Suprapubic skin (tissue), 4 donors: ENCODE measurements around the gene SLC9A9. TPM values are rescaled to one million over a fixed set of nuclear protein-coding genes. Genes with fewer than 3 reads are reported as not detected.

Experiments used
- DNase-seq, 2 donors: peaks; one replicate each; pipeline ENCODE4 v3.0.0-alpha.2; 2019; ENCODE audit warnings: low spot score in 2 of 2
- H3K27ac ChIP-seq: fragments of 200-600 bp; sonication (generic); one replicate; pipeline ENCODE4 v1.5.1; 2019
- H3K27me3 ChIP-seq: fragments of 200-600 bp; sonication (generic); one replicate; pipeline ENCODE4 v1.5.1; 2019
- H3K36me3 ChIP-seq: fragments of 200-600 bp; sonication (generic); one replicate; pipeline ENCODE4 v1.5.1; 2019
- H3K4me1 ChIP-seq: fragments of 200-600 bp; sonication (generic); one replicate; pipeline ENCODE4 v1.5.1; 2019
- H3K4me3 ChIP-seq: fragments of 200-600 bp; sonication (generic); one replicate; pipeline ENCODE4 v1.5.1; 2019; ENCODE audit warnings: mild to moderate bottlenecking
- H3K9me3 ChIP-seq: fragments of 200-600 bp; sonication (generic); one replicate; pipeline ENCODE4 v1.5.1; 2019
- CTCF ChIP-seq, 2 donors: fragments of 200-600 bp in 1 of 2; fragments of 450-650 bp in 1 of 2; sonication (generic) in 1 of 2; IDR thresholded peaks; one replicate each; pipeline ENCODE4 v1.5.1; 2016 to 2019; ENCODE audit warnings: antibody characterized with exemption in 2 of 2, mild to moderate bottlenecking in 1 of 2, moderate library complexity in 1 of 2
- EP300 ChIP-seq: sonication (generic); formaldehyde crosslinking; IDR thresholded peaks from one replicate; pipeline ENCODE4 v1.6.1; 2017; ENCODE audit warnings: antibody characterized with exemption
- POLR2A ChIP-seq, 2 donors: fragments of 450-650 bp; IDR thresholded peaks; one replicate each; pipeline ENCODE4 v1.6.1; 2017; ENCODE audit warnings: antibody characterized with exemption in 2 of 2, mild to moderate bottlenecking in 2 of 2, moderate library complexity in 2 of 2
- POLR2AphosphoS5 ChIP-seq, 3 donors: sonication (generic); formaldehyde crosslinking; IDR thresholded peaks; one replicate each; pipeline ENCODE4 v1.6.1; 2017; ENCODE audit warnings: antibody characterized with exemption in 3 of 3
- WGBS: methylation state at CpG from one replicate; pipeline ENCODE4 v1.1.5; 2018; 5-methylcytosine and 5-hydroxymethylcytosine counted together
- total RNA-seq, 4 donors: library from RNA; depleted of rRNA; stranded (reverse); fragments of >200 nt; gene quantifications; one replicate each; pipeline ENCODE4 v1.1.0, GENCODE V29; 2016

SLC9A9 gene
- total RNA-seq, 4 donors from 2014 or later: 16.6 to 51.0 (median 30.0) TPM

- DNase-seq: no peak
- 97% methylated on average over 1 of the region's 1 CpG for WGBS
- Histone ChIP-seq H3K4me3 (no peak overlapping the region), H3K27ac (no peak overlapping the region), H3K4me1 (no peaks in the 10 kb centered on the region), H3K27me3 (no peaks in the 10 kb centered on the region), H3K36me3 (no peaks in the 10 kb centered on the region), H3K9me3 (no peaks in the 10 kb centered on the region)
- TF ChIP-seq POLR2AphosphoS5 (IDR thresholded peaks at IDR 0.05): no peak
- TF ChIP-seq EP300: no peak
- no peak for TF ChIP-seq CTCF (IDR thresholded peaks at IDR 0.05)
- no peak for TF ChIP-seq POLR2A (IDR thresholded peaks at IDR 0.05)
Observed at GRCh38 chr3:143510601-143511000, 337.7 kb downstream of the SLC9A9 start.

GRCh38 chr3:143507735-143508580 is 340.3 kb downstream of the SLC9A9 start:
- Histone ChIP-seq H3K36me3 (no peaks in the 10 kb centered on the region), H3K27me3 (no peaks in the 10 kb centered on the region), H3K4me1 (no peaks in the 10 kb centered on the region), H3K27ac (no peak overlapping the region), H3K4me3 (no peak overlapping the region), H3K9me3 (no peaks in the 10 kb centered on the region)
- WGBS: 76% methylated on average over 3 of the region's 3 CpGs
- DNase-seq: no peak
- no peak for TF ChIP-seq EP300
- TF ChIP-seq POLR2AphosphoS5 (IDR thresholded peaks at IDR 0.05): no peak
- TF ChIP-seq CTCF (IDR thresholded peaks at IDR 0.05): no peak
- TF ChIP-seq POLR2A (IDR thresholded peaks at IDR 0.05): no peak

GRCh38 chr3:143506190-143506589 is 342.1 kb downstream of the SLC9A9 start:
- no peak for DNase-seq
- Histone ChIP-seq H3K9me3 (no peaks in the 10 kb centered on the region), H3K4me3 (no peak overlapping the region), H3K4me1 (no peaks in the 10 kb centered on the region), H3K27me3 (no peaks in the 10 kb centered on the region), H3K36me3 (no peaks in the 10 kb centered on the region), H3K27ac (no peak overlapping the region)
- TF ChIP-seq EP300 (no peak), POLR2AphosphoS5 (IDR thresholded peaks at IDR 0.05) (no peak), CTCF (IDR thresholded peaks at IDR 0.05) (no peak), POLR2A (IDR thresholded peaks at IDR 0.05) (no peak)

DNA sequence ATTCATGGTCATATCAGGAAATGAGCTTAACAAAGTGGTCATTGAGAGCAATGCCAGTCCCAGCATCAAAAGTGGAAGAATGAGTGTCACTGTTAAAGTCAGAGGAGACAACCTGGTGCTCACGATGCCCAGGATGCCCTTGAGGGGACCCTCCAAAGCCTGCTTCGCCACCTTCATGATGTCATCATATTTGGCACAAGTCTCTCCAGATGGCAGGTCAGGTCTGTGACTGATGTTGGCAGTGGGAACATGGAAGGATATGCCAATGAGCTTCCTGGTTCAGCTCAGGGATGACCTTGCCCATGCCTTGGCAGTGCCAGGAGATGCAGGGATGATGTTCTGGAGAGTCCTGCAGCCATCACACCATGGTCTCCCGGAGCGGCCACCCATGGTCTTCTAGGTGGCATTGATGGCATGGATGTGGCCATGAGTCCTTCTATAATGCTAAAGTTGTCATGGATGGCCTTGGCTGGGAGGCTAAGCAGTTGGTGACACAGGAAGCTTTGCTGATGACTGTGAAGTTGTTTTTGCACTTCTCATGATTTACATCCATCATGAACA is 344.9 kb downstream of the SLC9A9 start:
- Histone ChIP-seq H3K36me3 (no peaks in the 10 kb centered on the region), H3K27ac (no peak overlapping the region), H3K27me3 (no peaks in the 10 kb centered on the region), H3K9me3 (no peaks in the 10 kb centered on the region), H3K4me1 (no peaks in the 10 kb centered on the region), H3K4me3 (no peak overlapping the region)
- TF ChIP-seq POLR2A (IDR thresholded peaks at IDR 0.05): no peak
- TF ChIP-seq EP300: no peak
- TF ChIP-seq POLR2AphosphoS5 (IDR thresholded peaks at IDR 0.05): no peak
- TF ChIP-seq CTCF (IDR thresholded peaks at IDR 0.05): no peak
- DNase-seq: no peak
- WGBS: 82% methylated on average over 3 of the region's 4 CpGs

- Histone ChIP-seq H3K9me3 (no peaks in the 10 kb centered on the region), H3K36me3 (no peaks in the 10 kb centered on the region), H3K27ac (no peak overlapping the region), H3K27me3 (no peaks in the 10 kb centered on the region), H3K4me3 (no peak overlapping the region), H3K4me1 (no peaks in the 10 kb centered on the region)
- DNase-seq: no peak
- WGBS: 77% methylated on average over 3 of the region's 3 CpGs
- no peak for TF ChIP-seq EP300
- TF ChIP-seq POLR2A (IDR thresholded peaks at IDR 0.05): no peak
- no peak for TF ChIP-seq POLR2AphosphoS5 (IDR thresholded peaks at IDR 0.05)
- no peak for TF ChIP-seq CTCF (IDR thresholded peaks at IDR 0.05)
Observed at GRCh38 chr3:143502081-143502480, 346.2 kb downstream of the SLC9A9 start.
